ENCODE measurements around the gene CYB5R2.
"Not testable (repeated sequence)": the region's sequence is repeated elsewhere in the genome, so short reads cannot be mapped to it uniquely, and the experiment has no call there.

Gene CYB5R2

DNA sequence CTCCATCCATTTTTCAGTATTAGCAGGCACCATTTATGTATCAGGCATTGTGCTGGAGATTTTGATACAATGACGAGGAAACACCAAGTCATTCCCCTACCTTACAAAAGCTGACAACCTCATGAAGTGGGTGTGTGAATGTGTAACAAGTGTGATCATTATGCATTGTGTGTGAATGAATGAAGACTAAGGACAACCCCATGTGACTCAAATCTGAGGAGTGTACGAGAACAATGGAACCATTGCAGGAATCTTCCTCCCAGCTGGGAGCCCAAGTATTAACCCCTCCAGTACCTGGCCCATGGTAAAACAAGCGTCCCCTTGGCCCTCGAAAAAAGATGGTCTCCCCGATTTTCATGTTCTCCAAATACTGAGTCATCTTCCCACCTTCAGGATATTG, 4.4 kb downstream of the CYB5R2 start:
- DNase-seq (ENCODE audit: low read depth) = no peak

DNA sequence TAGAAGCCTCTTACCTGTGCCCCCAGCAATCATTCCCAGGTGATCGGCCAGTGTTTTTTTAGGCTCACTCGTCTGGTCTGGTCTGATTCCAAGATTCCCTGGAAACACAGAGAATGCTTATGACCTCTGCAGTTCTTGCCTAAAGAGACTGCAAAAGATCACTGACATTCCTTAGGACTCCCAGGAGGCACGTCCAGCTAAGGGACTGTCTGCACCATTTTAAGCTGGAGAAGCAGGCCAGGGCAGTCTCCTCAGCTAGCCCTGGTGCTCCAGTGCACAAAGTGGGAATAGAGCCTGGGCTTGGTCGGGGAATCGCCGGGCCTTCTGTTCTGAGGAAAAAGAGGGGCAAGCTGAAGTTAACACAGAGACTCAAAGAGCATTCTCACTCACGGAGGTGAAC, 4.8 kb downstream of the CYB5R2 start:
- no peak for DNase-seq (ENCODE audit: low read depth)

DNA sequence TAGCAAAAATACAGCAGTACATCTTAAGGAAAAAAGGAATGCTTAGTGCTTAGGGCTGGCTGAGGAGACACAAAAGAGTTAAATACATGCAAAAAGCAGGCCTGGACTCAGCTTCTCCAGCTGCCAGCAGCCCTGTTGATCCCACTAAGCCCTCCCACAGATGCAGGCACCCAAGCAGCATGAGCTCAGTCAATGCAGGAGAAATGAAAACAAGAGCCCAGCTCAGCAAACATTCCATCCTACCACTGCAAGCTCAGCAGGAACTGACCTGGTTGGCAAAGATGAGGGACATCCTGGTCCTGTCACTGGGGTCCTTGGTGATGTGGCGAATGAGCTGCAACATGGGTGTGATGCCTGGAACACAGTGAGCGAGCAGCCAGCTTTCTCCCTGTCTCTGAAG, 5.8 kb downstream of the CYB5R2 start:
- DNase-seq (ENCODE audit: low read depth) = no peak

DNA sequence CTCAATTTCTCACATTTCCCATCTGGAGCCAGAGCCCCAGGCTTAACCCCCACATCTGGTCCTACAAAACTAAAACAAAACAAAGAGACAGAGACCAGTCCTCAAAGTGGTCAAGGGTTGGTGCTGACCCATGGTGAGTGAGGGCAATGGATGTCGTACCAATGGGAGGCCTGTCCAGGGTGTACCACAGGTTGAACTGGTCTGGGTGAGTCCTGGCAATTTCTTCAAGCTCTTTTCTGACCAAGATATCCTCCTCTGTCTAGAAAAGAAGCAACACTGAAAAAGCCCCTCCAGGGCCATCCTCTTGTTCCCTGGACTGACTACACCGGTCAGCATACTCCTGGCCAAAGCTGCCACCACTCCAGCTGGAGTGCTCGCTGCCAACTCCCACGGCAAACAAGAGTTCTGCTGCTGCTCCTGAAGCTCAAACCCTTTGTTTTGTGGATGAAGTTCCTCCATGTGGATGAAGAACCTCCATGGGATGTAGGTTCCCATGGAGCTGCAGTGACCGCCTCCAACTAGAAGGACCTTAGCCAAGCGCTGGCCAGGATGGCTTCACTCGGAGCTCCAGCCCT, 6.9 kb downstream of the CYB5R2 start:
- no peak for DNase-seq (ENCODE audit: low read depth)

DNA sequence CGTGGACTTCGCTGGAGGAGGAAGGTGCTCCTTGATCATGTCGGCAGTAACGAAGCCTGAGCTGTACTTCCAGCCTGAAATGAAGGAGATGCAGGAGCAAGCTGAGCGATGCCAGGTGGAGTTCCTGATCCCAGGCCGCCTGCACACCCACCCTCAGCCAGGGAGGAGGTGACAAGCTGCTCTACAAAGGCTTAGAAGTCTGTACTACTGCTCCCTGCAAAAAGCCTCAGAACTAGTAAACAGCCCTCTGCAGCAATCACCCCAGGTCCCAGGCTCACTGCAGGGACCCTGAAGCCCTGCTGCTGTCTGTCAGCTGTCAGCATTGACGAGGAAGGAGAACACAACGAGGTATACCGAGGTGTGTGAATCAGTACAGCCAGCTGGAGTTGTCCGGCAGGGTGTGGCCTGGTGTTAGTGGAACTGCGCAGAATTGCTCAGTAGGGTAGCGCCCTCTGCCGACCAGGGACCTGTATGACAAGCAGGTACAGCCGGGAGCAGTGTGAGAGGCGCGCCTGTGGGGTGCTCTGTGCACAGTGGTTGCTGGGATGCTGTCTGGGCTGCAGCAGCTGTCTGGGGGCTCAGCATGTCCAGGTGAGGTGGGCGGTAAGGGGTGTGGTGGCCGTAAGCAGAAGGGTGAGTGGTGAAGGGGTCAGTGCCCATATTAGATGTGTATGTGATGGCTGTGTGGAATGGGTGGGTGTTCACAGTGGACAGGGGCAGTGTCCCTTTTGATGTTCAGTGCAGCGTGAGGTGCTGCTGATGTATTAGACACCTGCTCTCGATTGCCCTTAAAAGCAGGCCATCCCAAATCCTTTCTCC, 7.6 kb downstream of the CYB5R2 start:
- DNase-seq (ENCODE audit: low read depth) = peak; percentile 64

DNA sequence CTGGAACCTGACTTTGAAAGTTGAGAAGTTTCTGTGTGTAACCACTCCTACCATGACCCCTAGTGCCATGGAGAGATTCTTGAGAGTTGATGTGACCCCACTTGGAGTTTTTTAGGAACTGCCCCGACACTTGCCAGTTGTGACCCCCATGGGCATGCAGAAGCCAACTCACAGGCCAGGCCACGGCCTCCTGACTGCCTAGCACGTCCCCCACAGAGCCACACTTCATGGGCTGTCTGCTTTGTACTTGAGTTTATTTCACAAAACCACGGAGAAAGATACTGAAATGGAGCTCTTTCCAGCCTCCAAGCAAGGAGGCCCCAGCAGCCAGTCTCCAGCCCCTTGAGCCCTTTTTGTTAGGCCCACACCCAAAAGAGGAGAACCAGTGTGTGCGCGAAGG, 8.4 kb downstream of the CYB5R2 start:
- DNase-seq (ENCODE audit: low read depth) = no peak

DNA sequence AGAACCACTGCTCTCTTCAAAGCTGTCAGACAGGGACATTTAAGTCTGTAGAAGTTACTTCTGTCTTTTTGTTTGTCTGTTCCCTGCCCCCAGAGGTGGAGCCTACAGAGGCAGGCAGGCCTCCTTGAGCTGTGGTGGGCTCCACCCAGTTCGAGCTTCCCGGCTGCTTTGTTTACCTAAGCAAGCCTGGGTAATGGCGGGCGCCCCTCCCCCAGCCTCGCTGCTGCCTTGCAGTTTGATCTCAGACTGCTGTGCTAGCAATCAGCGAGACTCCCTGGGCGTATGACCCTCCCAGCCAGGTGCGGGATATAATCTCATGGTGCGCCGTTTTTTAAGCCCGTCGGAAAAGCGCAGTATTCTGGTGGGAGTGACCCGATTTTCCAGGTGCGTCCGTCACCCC, 9.8 kb downstream of the CYB5R2 start:
- not testable (repeated sequence) for DNase-seq (ENCODE audit: low read depth)

DNA sequence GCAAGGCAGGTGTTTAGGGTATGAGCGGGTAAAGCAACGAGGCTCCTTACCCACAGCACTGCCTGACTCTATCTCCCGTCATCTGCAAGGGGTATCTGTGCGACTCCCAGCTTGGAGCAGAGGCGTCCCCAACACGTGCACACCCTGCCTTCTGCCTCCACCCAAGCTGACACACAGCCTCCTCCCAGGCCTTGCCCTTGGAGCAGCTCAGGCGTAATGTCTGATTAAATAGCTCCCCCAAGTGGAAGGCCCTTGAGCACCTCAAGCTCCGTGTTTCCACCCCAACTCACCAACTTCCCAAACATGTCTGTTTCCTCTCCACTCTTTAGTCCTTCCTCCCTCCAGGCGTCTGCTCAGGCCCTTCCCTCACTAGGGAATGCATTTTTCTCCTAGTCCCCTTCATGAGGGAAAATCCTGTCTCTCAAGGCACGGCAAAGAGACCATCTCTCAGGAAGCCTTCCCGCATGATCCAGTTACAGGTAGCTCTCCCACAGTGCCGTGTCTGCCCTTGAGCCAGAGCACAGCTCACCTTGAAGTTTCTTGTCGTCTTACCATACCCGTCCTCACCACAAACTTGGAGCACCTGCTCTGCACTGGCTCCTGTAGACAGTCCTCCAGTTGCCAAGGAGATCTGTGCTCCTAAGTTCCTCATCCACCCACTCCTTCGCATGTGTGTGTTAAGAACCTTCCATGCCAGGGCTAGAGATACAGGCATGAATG, 15.8 kb downstream of the CYB5R2 start:
- no peak for DNase-seq (ENCODE audit: low read depth)

DNA sequence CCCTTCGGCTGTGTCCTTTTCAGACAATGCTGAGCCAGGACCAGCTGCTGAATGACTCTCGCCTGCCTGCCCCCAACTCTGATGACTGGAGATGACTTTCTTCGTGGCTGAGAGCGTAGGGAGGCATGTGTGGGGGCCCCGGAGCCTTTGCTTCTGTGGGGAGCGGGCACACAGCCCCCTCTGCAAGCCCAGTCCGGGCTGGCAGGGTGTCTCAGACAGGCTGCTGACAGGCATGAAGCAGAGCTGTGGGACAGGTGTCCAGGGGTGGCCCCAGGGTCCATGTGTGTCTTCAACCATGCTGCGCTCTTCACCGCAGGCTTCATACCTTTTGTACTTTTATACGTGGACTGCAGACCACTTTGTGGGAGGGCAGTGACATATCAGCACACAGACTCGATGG, 16.6 kb downstream of the CYB5R2 start:
- DNase-seq (ENCODE audit: low read depth) = no peak

DNA sequence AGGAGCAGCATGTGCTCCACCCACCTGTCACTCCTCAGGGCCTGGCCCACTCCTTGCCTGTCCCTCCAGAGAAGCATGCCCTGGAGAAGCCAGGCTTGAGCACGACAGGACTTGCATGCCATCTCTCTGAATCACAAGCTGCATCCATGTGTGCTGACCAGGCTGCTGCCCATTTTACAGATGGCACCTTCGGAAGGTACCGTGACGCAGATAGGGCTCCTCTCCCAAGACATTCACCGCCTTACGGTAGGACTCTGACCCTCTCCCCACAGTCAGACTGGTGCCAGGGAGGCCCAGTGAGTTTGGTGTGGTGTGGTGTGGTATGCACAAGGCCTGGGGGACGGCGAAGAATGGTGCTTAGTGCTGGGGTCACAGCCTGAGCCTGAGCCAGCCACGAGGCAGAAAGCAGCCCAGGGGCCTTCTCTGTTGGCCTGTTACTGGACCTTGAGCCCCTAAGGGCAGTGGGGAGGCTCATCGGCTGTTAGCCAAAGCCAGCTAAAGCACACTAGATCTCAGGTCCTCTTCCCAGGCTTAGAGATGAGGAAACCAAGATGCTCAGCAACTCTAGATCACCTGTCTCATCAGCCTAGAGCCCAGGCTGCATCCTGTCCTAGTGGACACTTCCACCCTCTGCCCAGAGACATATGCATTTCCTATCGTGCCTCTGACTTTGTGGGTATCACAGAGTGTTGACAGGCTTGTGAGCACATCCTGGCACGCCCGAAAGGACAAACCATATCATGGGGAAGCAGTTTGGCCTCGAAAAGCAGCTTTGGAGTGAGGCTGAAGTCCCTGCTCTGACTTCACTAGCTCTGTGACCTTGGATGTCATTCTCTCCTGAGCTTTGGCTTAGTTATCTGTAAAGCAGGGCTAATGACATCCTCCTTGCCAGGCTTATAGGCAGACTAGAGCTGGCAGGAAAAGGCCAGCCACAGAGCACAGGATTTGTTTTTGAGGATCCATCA, 17.8 kb downstream of the CYB5R2 start:
- DNase-seq (ENCODE audit: low read depth) = no peak

DNA sequence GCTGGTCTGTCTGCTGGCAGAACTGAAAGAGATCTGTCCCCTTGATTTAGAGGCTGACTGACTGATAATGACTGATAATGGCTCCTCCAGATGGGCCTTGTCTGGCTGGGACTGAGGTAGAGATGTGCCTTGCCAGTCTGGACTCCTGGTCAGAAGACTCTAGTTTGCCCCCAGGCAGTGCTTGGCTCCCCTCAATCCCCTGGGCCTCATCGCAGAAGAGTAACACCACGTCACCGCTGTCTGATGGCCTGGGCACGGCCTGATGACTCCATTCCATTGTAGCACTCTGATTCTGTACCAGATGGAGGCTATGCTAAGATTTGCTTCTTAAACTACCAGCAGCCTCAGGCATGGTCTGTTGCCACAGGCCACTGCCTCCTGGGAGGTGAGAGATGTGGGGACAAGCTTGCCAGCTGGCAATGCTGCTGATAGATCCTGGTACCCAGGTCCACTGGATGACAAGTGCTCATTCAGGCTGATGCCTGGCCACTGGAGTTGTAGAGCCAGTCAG, 19.1 kb downstream of the CYB5R2 start:
- no peak for DNase-seq (ENCODE audit: low read depth)

DNA sequence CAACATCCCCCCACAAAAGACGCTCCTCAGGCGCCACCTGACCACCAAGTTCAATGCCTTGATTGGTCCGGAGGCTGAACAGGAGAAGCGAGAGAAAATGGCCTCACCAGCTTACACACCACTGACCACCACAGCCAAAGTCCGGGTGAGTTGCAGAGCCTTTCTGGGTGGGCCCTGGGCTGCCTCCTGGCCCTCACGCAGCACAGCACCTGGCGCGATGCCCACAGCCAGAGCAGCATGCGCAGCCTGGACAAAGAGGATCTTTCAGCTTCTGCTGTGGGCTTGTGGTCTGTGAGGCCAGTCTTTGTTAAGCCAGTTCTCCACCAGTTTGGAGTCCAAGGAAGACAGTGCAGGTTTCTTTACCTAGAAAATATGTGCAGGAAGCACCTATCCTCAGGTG, 21.6 kb downstream of the CYB5R2 start:
- DNase-seq (ENCODE audit: low read depth) = no peak

DNA sequence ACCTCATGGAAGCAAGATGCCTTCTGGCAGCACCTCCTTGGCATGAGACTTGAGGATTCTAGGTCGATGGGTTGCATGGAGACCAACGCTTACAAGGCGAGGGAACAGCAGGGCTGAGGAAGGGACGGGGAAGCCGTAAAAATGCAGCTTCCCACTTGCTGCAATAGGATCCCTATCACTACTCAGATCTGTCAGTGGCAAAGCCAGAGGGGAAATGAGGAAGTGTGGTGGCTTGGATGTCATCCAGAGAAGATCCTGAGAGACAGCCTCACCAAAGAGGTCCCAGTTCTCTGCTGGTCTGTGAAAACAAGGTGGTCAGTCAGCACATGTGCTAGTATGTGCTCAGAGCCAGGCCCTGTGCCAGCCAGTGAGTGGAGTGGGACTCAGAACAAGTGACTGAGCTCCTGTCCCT, 22.2 kb downstream of the CYB5R2 start:
- DNase-seq (ENCODE audit: low read depth) = no peak

DNA sequence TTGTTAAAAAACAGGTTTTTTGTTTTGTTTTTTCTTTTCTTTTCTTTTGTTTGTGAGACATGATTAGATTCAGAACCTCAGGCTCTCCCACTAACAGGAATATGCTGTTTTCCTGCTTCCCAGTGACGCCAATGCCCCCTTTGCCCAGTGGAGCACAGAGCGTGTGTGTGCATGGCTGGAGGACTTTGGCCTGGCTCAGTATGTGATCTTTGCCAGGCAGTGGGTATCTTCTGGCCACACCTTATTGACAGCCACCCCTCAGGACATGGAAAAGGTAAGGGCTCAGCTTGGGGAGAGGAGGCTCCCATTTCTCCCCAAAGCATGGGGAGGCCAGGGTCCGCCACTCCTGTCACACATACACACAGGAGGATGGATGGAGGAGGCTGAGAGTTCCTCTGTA, 25.0 kb downstream of the CYB5R2 start:
- no peak for DNase-seq (ENCODE audit: low read depth)

DNA sequence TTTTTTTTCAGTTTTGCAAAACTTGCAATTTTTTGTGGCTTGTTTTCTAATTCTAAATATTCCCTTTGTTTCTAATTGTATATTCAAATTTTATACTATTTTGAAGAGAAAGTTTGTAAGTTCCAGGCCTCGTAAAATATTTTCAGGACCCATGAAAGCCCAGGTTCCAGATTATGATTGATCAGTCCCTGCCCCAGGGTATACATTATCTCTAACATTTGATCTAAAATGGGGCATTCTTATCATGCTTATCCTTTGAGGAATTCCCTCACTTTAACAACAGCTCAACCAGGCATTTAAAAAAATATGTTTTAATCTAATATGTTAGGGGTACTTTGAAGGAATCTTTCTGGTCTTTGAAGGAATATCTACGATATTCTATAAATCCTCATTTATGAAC, 26.4 kb downstream of the CYB5R2 start:
- DNase-seq (ENCODE audit: low read depth) = no peak

DNA sequence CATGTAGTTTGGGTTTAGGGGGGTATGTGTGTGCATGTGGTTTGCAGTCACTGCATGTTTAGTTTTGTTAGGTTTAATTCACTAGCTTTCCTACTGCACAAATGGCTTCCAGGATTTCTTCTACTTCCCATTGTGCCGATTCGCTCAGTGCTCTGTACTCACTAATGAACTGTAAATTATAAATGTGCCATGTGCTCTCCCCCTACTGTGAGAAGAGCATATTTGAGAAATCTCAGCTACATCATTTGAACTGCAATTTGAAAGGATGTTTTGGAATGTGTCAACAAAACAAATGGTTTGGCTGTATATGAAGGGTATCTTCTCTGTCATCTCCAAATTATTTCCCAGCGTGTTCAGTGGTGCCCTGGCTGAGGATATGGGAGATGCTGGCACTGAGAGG, 28.1 kb downstream of the CYB5R2 start:
- no peak for DNase-seq (ENCODE audit: low read depth)

DNA sequence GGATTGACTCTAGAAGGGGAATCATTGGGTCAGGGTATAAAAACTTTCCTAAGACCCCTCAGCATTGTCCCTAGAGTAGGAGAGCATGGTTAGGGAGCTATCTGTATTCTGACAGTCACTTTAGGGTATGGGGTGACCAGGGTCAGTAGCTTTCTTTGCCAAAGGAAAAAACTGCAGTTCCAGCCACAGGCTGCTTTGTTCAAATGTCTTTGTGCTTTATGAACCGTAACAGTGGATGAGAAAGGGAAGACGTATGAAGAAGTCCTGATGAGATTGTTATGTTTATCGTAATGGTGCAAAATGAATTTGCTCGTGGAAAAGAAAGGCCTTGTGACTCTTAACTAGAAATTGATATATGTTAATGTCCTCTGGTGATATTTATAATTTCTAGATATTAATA, 30.0 kb downstream of the CYB5R2 start:
- no peak for DNase-seq (ENCODE audit: low read depth)

DNA sequence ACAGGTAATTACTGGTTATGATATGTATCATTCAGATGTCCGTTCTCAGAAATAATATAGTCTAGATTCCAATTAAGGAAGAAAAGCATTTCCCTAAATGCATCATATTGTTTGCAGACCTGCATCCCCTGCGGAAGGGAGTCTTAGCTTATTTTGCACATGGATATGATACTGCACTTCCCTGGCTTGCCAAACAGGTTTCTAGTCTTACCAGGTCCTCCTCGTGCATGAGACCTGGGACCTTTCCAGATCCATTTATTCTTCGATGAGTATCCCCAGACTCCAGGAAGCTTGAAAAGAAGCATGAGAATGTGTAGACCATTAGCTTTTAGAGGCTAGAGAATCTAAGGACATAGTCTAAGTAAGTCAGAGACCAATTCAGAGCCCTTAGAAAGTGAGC, 30.6 kb downstream of the CYB5R2 start:
- no peak for DNase-seq (ENCODE audit: low read depth)

DNA sequence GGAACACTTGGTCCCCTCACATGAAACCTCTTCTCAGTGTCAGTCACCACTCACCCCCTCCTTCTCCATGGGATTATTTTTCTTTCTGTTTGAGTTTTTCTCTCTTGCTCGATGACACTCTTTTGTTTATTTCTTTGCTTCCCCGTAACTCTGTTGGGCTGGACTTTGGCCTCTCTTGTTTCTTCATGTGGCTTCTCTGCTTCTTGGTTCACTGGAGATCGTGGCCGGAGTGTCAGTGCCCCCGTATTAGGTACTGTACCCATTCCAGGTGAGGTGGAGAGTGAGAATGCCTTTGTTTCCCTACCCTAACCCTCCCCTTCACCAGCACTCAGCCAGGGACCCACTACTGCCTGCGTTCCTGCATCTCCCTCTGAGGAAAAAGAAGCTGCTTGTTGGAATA, 32.5 kb downstream of the CYB5R2 start:
- DNase-seq (ENCODE audit: low read depth) = no peak

DNA sequence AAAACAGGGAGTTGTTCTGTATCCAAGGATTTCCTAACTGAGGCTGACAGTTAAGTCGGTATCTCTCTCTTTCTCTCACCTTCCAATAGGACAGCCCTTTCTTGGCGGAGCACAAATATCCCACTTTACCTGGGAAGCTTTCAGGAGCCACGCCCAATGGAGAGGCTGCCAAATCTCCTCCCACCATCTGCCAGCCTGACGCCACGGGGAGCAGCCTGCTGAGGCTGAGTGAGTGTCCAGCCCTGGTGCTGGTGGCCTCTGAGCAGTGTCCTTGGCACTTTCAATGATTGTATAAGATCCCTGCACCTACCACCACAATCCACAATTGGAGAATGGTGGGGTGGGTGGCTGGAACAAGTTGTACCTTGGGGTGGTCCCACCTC, 33.7 kb downstream of the CYB5R2 start:
- no peak for DNase-seq (ENCODE audit: low read depth)

DNA sequence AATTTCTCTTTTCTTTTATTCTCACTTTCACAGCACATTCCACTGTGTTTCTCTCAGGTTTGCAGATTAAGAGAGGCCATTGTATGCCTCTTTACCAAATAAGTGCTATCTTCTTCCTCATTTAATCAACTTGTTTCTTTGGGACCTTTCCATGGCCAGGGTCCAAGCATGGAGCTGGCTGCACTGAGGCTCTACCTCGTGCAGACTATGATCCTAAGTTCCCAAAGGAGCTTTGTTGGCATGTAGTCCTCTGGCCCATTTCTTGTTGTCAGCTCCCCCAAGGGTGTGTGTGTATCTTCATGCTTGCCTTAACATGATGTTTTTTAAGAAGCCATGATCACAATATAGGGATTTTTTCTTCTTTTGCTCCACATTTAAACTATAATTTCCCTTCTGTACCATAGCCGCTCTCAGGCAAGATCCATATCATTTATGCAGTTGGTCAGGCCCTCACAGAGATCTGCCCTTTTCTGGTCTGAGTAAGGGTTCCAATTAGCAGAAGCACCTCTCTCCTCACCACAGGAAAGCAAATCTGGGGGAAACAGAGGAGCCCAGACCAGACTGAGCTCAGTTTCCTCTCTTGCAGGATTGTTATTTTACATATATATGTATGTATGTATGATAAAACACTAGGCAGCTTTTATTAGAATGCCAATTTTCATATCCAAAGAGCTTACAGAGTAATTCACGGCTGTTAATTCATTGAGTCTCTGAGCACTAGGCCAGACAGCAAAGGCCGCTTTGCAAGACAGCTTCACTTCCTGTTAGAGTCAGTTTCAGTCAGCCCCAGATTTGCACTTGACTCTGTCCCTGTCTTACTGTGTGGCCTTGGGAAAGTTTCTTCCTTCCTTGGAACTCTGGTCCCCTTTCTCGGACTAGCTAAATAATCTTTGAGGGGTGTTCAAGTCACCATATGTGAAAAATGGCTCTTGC, 34.3 kb downstream of the CYB5R2 start:
- no peak for DNase-seq (ENCODE audit: low read depth)

All from stimulated activated CD8-positive, alpha-beta memory T cell treated with anti-CD3 and anti-CD28 coated beads, Interleukin-15, amount 100 ng/mL, for 24 hours (primary cell).